ENCODE results near the gene NEXN. TPM values are rescaled to one million over a fixed set of nuclear protein-coding genes. Genes with fewer than 3 reads are reported as not detected.

NEXN gene
- total and polyA plus RNA-seq, 2 donors (not counting 1 experiment from before 2014, with no cell fraction given) = 0.07 to 0.81 TPM

- Histone ChIP-seq H3K36me3 (replicated peaks in 1 of 2; ENCODE audit: control extremely low read depth in 1 of 2, control insufficient read depth in 1 of 2, extremely low read depth in 1 of 2, insufficient read depth in 2 of 2, low read length in 1 of 2) (no peaks in the 10 kb centered on the region), H3K27me3 (replicated peaks in 1 of 4; ENCODE audit: control extremely low read depth in 1 of 4, control insufficient read depth in 3 of 4, insufficient read depth in 4 of 4, low read length in 3 of 4) (peaks cover 0 to 12% (median 4%) of the 10 kb centered on the region in 4 experiments), H3K9me3 (ENCODE audit: control extremely low read depth in 1 of 3, control insufficient read depth in 2 of 3, insufficient read depth in 1 of 3, low read length in 2 of 3) (no peaks in the 10 kb centered on the region), H3K4me2 (replicated peaks; ENCODE audit: low read depth, low read length, poor library complexity, severe bottlenecking) (peak overlapping the region; percentile 88), H3K9ac (ENCODE audit: low read length) (peak overlapping the region; percentile 67), H3K4me1 (ENCODE audit: control insufficient read depth in 2 of 2, insufficient read depth in 2 of 2, low read length in 2 of 2) (peaks cover 11 to 13% of the 10 kb centered on the region in 2 donors), H4K20me1 (ENCODE audit: control insufficient read depth, insufficient read depth, low read length, poor library complexity, severe bottlenecking) (no peaks in the 10 kb centered on the region), H3K79me2 (ENCODE audit: control insufficient read depth, insufficient read depth, low read length) (no peaks in the 10 kb centered on the region), H3K27ac (ENCODE audit: low read length in 2 of 2) (no peak overlapping the region), H3K4me3 (ENCODE audit: control extremely low read depth in 1 of 5, extremely low read depth in 1 of 5, insufficient read depth in 1 of 5, low read depth in 2 of 5, low read length in 4 of 5) (peak overlapping the region in 4 of 5 experiments; percentile 34 to 56 (median 48)), H2AFZ (ENCODE audit: insufficient read depth, low read depth, low read length, poor library complexity, severe bottlenecking) (peak overlapping the region; percentile 56)
- TF ChIP-seq CTCF (IDR thresholded peaks at IDR 0.05) (no peak), EZH2 (IDR thresholded peaks at IDR 0.05; ENCODE audit: borderline replicate concordance, insufficient read depth, low read depth, low read length, poor library complexity, severe bottlenecking) (peak; percentile 17)
- DNase-seq (peak; percentile 38), ATAC-seq (ENCODE audit: low read depth) (peak; percentile 58)
- WGBS (ENCODE audit: insufficient coverage) = under 1% methylated on average over 31 of the region's 46 CpGs
- H3K9me3 Mint-ChIP-seq (ENCODE audit: insufficient read depth) = peaks cover 2% of the 10 kb centered on the region
- peaks cover 19% of the 10 kb centered on the region for H3K27me3 Mint-ChIP-seq
- intact Hi-C loops (cut with micrococcal nuclease) = no loop called here
- peaks cover 13% of the 10 kb centered on the region for H3K4me1 Mint-ChIP-seq
- H3K4me3 Mint-ChIP-seq = peak overlapping the region; percentile 87
- no peak overlapping the region for H3K27ac Mint-ChIP-seq
- ChIA-PET POLR2A (no interaction called here), CTCF (interaction anchor here (1.1 kb wide), 1 partner anchor 256 kb away, joined by 3 read pairs; no protein-coding TSS in a partner anchor)
Measured at GRCh38 chr1:77888781-77889642, 588 bp downstream of the NEXN start.

- H4K20me1 ChIP-seq (ENCODE audit: control insufficient read depth, insufficient read depth, low read length, poor library complexity, severe bottlenecking) = no peaks in the 10 kb centered on the region
- ChIA-PET POLR2A (no interaction called here), CTCF (no interaction called here)
- no peak overlapping the region for H3K27ac ChIP-seq (ENCODE audit: low read length in 2 of 2)
- Mint-ChIP-seq H3K9me3 (ENCODE audit: insufficient read depth) (peaks cover 2% of the 10 kb centered on the region), H3K27ac (no peak overlapping the region), H3K4me3 (peak overlapping the region; percentile 87), H3K27me3 (peaks cover 19% of the 10 kb centered on the region), H3K4me1 (peaks cover 13% of the 10 kb centered on the region)
- H3K27me3 ChIP-seq (replicated peaks in 1 of 4; ENCODE audit: control extremely low read depth in 1 of 4, control insufficient read depth in 3 of 4, insufficient read depth in 4 of 4, low read length in 3 of 4) = peaks cover 0 to 12% (median 4%) of the 10 kb centered on the region in 4 experiments
- ATAC-seq (ENCODE audit: low read depth) (no peak), DNase-seq (no peak)
- no peaks in the 10 kb centered on the region for H3K9me3 ChIP-seq (ENCODE audit: control extremely low read depth in 1 of 3, control insufficient read depth in 2 of 3, insufficient read depth in 1 of 3, low read length in 2 of 3)
- no peak overlapping the region for H3K4me3 ChIP-seq (ENCODE audit: control extremely low read depth in 1 of 5, extremely low read depth in 1 of 5, insufficient read depth in 1 of 5, low read depth in 2 of 5, low read length in 4 of 5)
- intact Hi-C loops (cut with micrococcal nuclease) = no loop called here
- H2AFZ ChIP-seq (ENCODE audit: insufficient read depth, low read depth, low read length, poor library complexity, severe bottlenecking) = no peak overlapping the region
- peaks cover 11 to 13% of the 10 kb centered on the region in 2 donors for H3K4me1 ChIP-seq (ENCODE audit: control insufficient read depth in 2 of 2, insufficient read depth in 2 of 2, low read length in 2 of 2)
- no peaks in the 10 kb centered on the region for H3K79me2 ChIP-seq (ENCODE audit: control insufficient read depth, insufficient read depth, low read length)
- TF ChIP-seq EZH2 (IDR thresholded peaks at IDR 0.05; ENCODE audit: borderline replicate concordance, insufficient read depth, low read depth, low read length, poor library complexity, severe bottlenecking) = no peak
- TF ChIP-seq CTCF (IDR thresholded peaks at IDR 0.05) = no peak
- no peak overlapping the region for H3K9ac ChIP-seq (ENCODE audit: low read length)
- H3K36me3 ChIP-seq (replicated peaks in 1 of 2; ENCODE audit: control extremely low read depth in 1 of 2, control insufficient read depth in 1 of 2, extremely low read depth in 1 of 2, insufficient read depth in 2 of 2, low read length in 1 of 2) = no peaks in the 10 kb centered on the region
- WGBS (ENCODE audit: insufficient coverage) = no CpG with 5 or more reads among the region's 7 CpGs
- H3K4me2 ChIP-seq (replicated peaks; ENCODE audit: low read depth, low read length, poor library complexity, severe bottlenecking) = peak overlapping the region; percentile 88
Measured at GRCh38 chr1:77889671-77890070, 1.2 kb downstream of the NEXN start.

Measured in B cell (primary cell).